ENCODE measurements around the gene GIMD1. TPM values are rescaled to one million over a fixed set of nuclear protein-coding genes. Genes with fewer than 3 reads are reported as not detected.

Gene GIMD1
- total and polyA plus RNA-seq, 9 of the 15 experiments (the other 6 are each of a cell fraction or from before 2014, with no cell fraction given), result not detected

- TF ChIP-seq BHLHE40 (IDR thresholded peaks at IDR 0.05; ENCODE audit: low read length) (no peak), HDGF (IDR thresholded peaks at IDR 0.05) (no peak), NFRKB (IDR thresholded peaks at IDR 0.05; ENCODE audit: low read depth) (no peak), C11orf30 (IDR thresholded peaks at IDR 0.05; ENCODE audit: low read depth) (peak; percentile 52; the same call in 1 of the 2 replicates), ZNF121 (CRISPR knock-in tag; conservative IDR thresholded peaks at IDR 0.05) (no peak), NFYB (IDR thresholded peaks at IDR 0.05; ENCODE audit: extremely low read depth, insufficient read length) (no peak)
These were observed 21.4 kb downstream of the GIMD1 start (continued) for GRCh38 chr4:106347167-106347566.

- 55% methylated on average over 1 of the region's 1 CpG for whole genome bisulfite sequencing (ENCODE audit: insufficient coverage, low coverage, missing lambda C conversion rate)
These were observed 24.0 kb downstream of the GIMD1 start for GRCh38 chr4:106344647-106344970.

More at GRCh38 chr4:106344647-106344970, 24.0 kb downstream of the GIMD1 start:
- FAIRE-seq, result no peak
- H3K9ac ChIP-seq (ENCODE audit: insufficient read depth in 1 of 2, low read depth in 2 of 2, low read length in 2 of 2), result no peak overlapping the region
- ATAC-seq, result no peak; the same call in 2 of the 3 replicates
- DNase-seq (ENCODE audit: extremely low read depth in 1 of 4, low spot score in 3 of 4), result no peak
- peaks cover 52% of the 10 kb centered on the region for H3K79me2 ChIP-seq (ENCODE audit: control insufficient read depth, insufficient read depth, low read length)
- 0 out of 5 replicates have a peak, but pooled peaks cover 0 to 2% of the 10 kb centered on the region in 2 experiments for H3K4me1 ChIP-seq (replicated peaks in 1 of 2; ENCODE audit: control insufficient read depth in 2 of 2, insufficient read depth in 2 of 2, low read length in 2 of 2)
- in situ Hi-C loops (cut with MboI) (no loop called here), intact Hi-C loops (cut with micrococcal nuclease) (no loop called here)
- H3K36me3 ChIP-seq (ENCODE audit: control insufficient read depth, insufficient read depth, low read length), result peaks cover 52% of the 10 kb centered on the region; the same call in 2 of the 3 replicates
- no peaks in the 10 kb centered on the region for H4K20me1 ChIP-seq (replicated peaks; ENCODE audit: control insufficient read depth, insufficient read depth, low read length)
- CTCF ChIA-PET (ENCODE audit: low intra/inter-chr PET ratio), result no interaction called here
- H3K4me2 ChIP-seq (ENCODE audit: insufficient read depth, low read length), result no peak overlapping the region
- no peak overlapping the region for H3K27ac ChIP-seq (ENCODE audit: extremely low read depth, low read depth, low read length)
- no peak overlapping the region for H2AFZ ChIP-seq (ENCODE audit: low read depth, low read length)
- POLR2A ChIA-PET, result no interaction called here
- no peak overlapping the region for H3K4me3 ChIP-seq
- no peaks in the 10 kb centered on the region for H3K9me3 ChIP-seq (replicated peaks; ENCODE audit: control insufficient read depth, insufficient read depth, low read depth, low read length)
- TF ChIP-seq C11orf30 (IDR thresholded peaks at IDR 0.05; ENCODE audit: low read depth), result peak; percentile 72
- TF ChIP-seq MAFG (tag; conservative IDR thresholded peaks at IDR 0.05), result peak; percentile 66
- no peak for TF ChIP-seq LARP7 (IDR thresholded peaks at IDR 0.05)
- peak; percentile 82 for TF ChIP-seq ZNF316 (IDR thresholded peaks at IDR 0.05)
- TF ChIP-seq MAFK (IDR thresholded peaks at IDR 0.05; ENCODE audit: low read length), result 0 out of 2 replicates have a peak, but pooled peaks have one; percentile 16
- H3K9me1 ChIP-seq (ENCODE audit: control insufficient read depth, insufficient read depth, low read length), result no peaks in the 10 kb centered on the region
- no TSS peak for BruUV-seq (replicated peaks)
- no peaks in the 10 kb centered on the region for H3K27me3 ChIP-seq (ENCODE audit: control insufficient read depth in 2 of 2, insufficient read depth in 2 of 2, low read length in 2 of 2)

Measured in K562 (cell line).